Activated T-cell treated with anti-CD3 and anti-CD28 coated beads for 4 hours (primary cell): ENCODE measurements around the gene GDAP1L1.

Source experiments
- DNase-seq: peaks from one replicate; pipeline ENCODE4 v3.0.0-alpha.2; 2020

GDAP1L1 gene

GRCh38 chr20:44247131-44247571 lies at the start of gene GDAP1L1:
Gene GDAP1L1 (plus strand): TSS chr20:44247308. CDS start chr20:44247335, 27 bp downstream.
- no peak for DNase-seq

- DNase-seq, result no peak
Measured at GRCh38 chr20:44198872-44199271, 48.2 kb upstream of the GDAP1L1 start.

GRCh38 chr20:44199877-44200276 lies 47.2 kb upstream of the GDAP1L1 start:
- no peak for DNase-seq

GRCh38 chr20:44200371-44200770 lies 46.7 kb upstream of the GDAP1L1 start:
- DNase-seq, result no peak

GRCh38 chr20:44200983-44201382 lies 46.1 kb upstream of the GDAP1L1 start:
- DNase-seq, result no peak

GRCh38 chr20:44203161-44203560 lies 43.9 kb upstream of the GDAP1L1 start:
- DNase-seq, result no peak

GRCh38 chr20:44204156-44204831 lies 42.8 kb upstream of the GDAP1L1 start:
- no peak for DNase-seq

- no peak for DNase-seq
Measured at GRCh38 chr20:44204832-44205215, 42.3 kb upstream of the GDAP1L1 start.

GRCh38 chr20:44206132-44206531 lies 41.0 kb upstream of the GDAP1L1 start:
- DNase-seq, result no peak

- DNase-seq, result no peak
Measured at GRCh38 chr20:44207126-44207723, 39.9 kb upstream of the GDAP1L1 start.

GRCh38 chr20:44208165-44208564 lies 38.9 kb upstream of the GDAP1L1 start:
- DNase-seq, result no peak

GRCh38 chr20:44208770-44209169 lies 38.3 kb upstream of the GDAP1L1 start:
- no peak for DNase-seq

- no peak for DNase-seq
Measured at GRCh38 chr20:44209686-44210405, 37.3 kb upstream of the GDAP1L1 start.

- DNase-seq, result peak; percentile 98
Measured at GRCh38 chr20:44210406-44211176, 36.5 kb upstream of the GDAP1L1 start, which contains the start of gene OSER1. Gene OSER1 (minus strand): TSS chr20:44210771. CDS start chr20:44206957, 3,814 bp downstream.

GRCh38 chr20:44211177-44212039 lies 35.7 kb upstream of the GDAP1L1 start:
- DNase-seq, result no peak

- DNase-seq, result no peak
Measured at GRCh38 chr20:44212792-44213191, 34.3 kb upstream of the GDAP1L1 start.

GRCh38 chr20:44215125-44215524 lies 32.0 kb upstream of the GDAP1L1 start:
- peak; percentile 64 for DNase-seq

- peak; percentile 51 for DNase-seq
Measured at GRCh38 chr20:44217342-44218092, 29.6 kb upstream of the GDAP1L1 start.

- DNase-seq, result no peak
Measured at GRCh38 chr20:44218446-44218845, 28.7 kb upstream of the GDAP1L1 start.

GRCh38 chr20:44219170-44219730 lies 27.9 kb upstream of the GDAP1L1 start:
- DNase-seq, result no peak

GRCh38 chr20:44219791-44220190 lies 27.3 kb upstream of the GDAP1L1 start:
- DNase-seq, result no peak
